Measurements from ENCODE around the gene ANKAR.

GRCh38 chr2:189629531-189630453 is 44.7 kb upstream of the ANKAR start:
- TF ChIP-seq CTCF (IDR thresholded peaks at IDR 0.05) = no peak
- no peak for TF ChIP-seq POLR2A (IDR thresholded peaks at IDR 0.05)
